ENCODE measurements around the gene AGBL3. TPM values are rescaled to one million over a fixed set of nuclear protein-coding genes. Genes with fewer than 3 reads are reported as not detected.
A peak's percentile ranks its signal among the peaks of the same experiment; 100 is the strongest.

AGBL3 gene
- total and polyA plus RNA-seq, 12 donors = 0.64 to 2.6 (median 1.1) TPM

- H3K36me3 ChIP-seq = peaks cover 0 to 62% (median 10%) of the 10 kb centered on the region in 9 donors
- ATAC-seq = no peak
- DNase-seq = no peak
- H3K4me1 ChIP-seq = peaks cover 29 to 87% (median 80%) of the 10 kb centered on the region in 9 donors
- peak overlapping the region; percentile 23 to 88 (median 80) for H3K27ac ChIP-seq
- no peaks in the 10 kb centered on the region for H3K27me3 ChIP-seq
- intact Hi-C loops (cut with DNase I) = loop anchor here in 5 of 10 donors (2.0 to 10.0 kb wide), 6 partner anchors 77 to 514 kb away; partner anchors contain the start of genes AGBL3 (in 1 of the 5) and BPGM (in 1 of the 5)
- TF ChIP-seq CTCF (IDR thresholded peaks at IDR 0.05) = no peak
- H3K4me3 ChIP-seq = no peak overlapping the region
- peaks cover 0 to 4% (median under 1%) of the 10 kb centered on the region in 11 donors for H3K9me3 ChIP-seq
- 71 to 78% methylated on average over 6 of the region's 6 CpGs for WGBS, 2 donors
These were observed 175.4 kb downstream of the AGBL3 start for GRCh38 chr7:135161669-135162068.

- Histone ChIP-seq H3K27ac (peak overlapping the region in 9 of 10 donors; percentile 68 to 88 (median 80)), H3K9me3 (no peaks in the 10 kb centered on the region), H3K4me3 (no peak overlapping the region), H3K27me3 (no peaks in the 10 kb centered on the region), H3K36me3 (peaks cover 0 to 62% (median 17%) of the 10 kb centered on the region in 9 donors), H3K4me1 (peaks cover 27 to 89% (median 82%) of the 10 kb centered on the region in 9 donors)
- TF ChIP-seq CTCF (IDR thresholded peaks at IDR 0.05) = no peak
- no peak for ATAC-seq
- WGBS, 2 donors = 94 to 98% methylated on average over 2 of the region's 2 CpGs
- intact Hi-C loops (cut with DNase I) = loop anchor here in 5 of 10 donors (2.0 to 10.0 kb wide), 6 partner anchors 78 to 515 kb away; partner anchors contain the start of genes AGBL3 (in 1 of the 5) and BPGM (in 1 of the 5)
- DNase-seq = no peak
These were observed 176.2 kb downstream of the AGBL3 start for GRCh38 chr7:135162382-135163001.

GRCh38 chr7:135164357-135165061, 178.2 kb downstream of the AGBL3 start:
- 76 to 83% methylated on average over 18 of the region's 18 CpGs for WGBS, 2 donors
- Histone ChIP-seq H3K27ac (peak overlapping the region in 9 of 10 donors; percentile 19 to 97 (median 66)), H3K36me3 (peaks cover 0 to 73% (median 24%) of the 10 kb centered on the region in 9 donors), H3K4me3 (no peak overlapping the region), H3K9me3 (no peaks in the 10 kb centered on the region), H3K4me1 (peaks cover 18 to 88% (median 81%) of the 10 kb centered on the region in 9 donors), H3K27me3 (no peaks in the 10 kb centered on the region)
- ATAC-seq (peak in 4 of 8 donors; percentile 28 to 71 (median 34)), DNase-seq (peak in 1 of 2 donors; percentile 59)
- peak in 1 of 9 donors; percentile 19 for TF ChIP-seq CTCF (IDR thresholded peaks at IDR 0.05)
- intact Hi-C loops (cut with DNase I) = loop anchor here in 5 of 10 donors (5.0 to 10.0 kb wide), 5 partner anchors 170 to 517 kb away; partner anchors contain the start of genes AGBL3 (in 1 of the 5) and BPGM (in 1 of the 5)

GRCh38 chr7:135165862-135166261, 179.6 kb downstream of the AGBL3 start:
- intact Hi-C loops (cut with DNase I) = loop anchor here in 4 of 10 donors (10.0 kb wide), 4 partner anchors 171 to 481 kb away; partner anchors contain the start of gene AGBL3 (in 1 of the 4)
- peaks cover 0 to 68% (median 24%) of the 10 kb centered on the region in 9 donors for H3K36me3 ChIP-seq
- no peak for TF ChIP-seq CTCF (IDR thresholded peaks at IDR 0.05)
- no peaks in the 10 kb centered on the region for H3K27me3 ChIP-seq
- H3K4me1 ChIP-seq = peaks cover 20 to 82% (median 74%) of the 10 kb centered on the region in 9 donors
- H3K27ac ChIP-seq = peak overlapping the region in 9 of 10 donors; percentile 19 to 97 (median 72)
- ATAC-seq (no peak), DNase-seq (no peak)
- H3K4me3 ChIP-seq = peak overlapping the region in 1 of 10 donors; percentile 27
- H3K9me3 ChIP-seq = no peaks in the 10 kb centered on the region
- whole genome bisulfite sequencing, 2 donors = 74 to 75% methylated on average over 4 of the region's 4 CpGs
